ENCODE data around the gene GALNT10. TPM values are rescaled to one million over a fixed set of nuclear protein-coding genes. Genes with fewer than 3 reads are reported as not detected.

GALNT10 gene
- total and polyA plus RNA-seq, 5 donors = 3.4 to 21.7 (median 15.4) TPM

GRCh38 chr5:154390096-154390495, 199.6 kb downstream of the GALNT10 start:
- H3K4me3 ChIP-seq (ENCODE audit: low read length) = no peak overlapping the region
- ATAC-seq (no peak), DNase-seq (no peak)
- H3K27ac ChIP-seq (ENCODE audit: low read length) = no peak overlapping the region
- H3K9me3 ChIP-seq (ENCODE audit: control insufficient read depth, low read length) = no peaks in the 10 kb centered on the region
- H3K4me1 ChIP-seq (ENCODE audit: control insufficient read depth, insufficient read depth, low read length) = no peaks in the 10 kb centered on the region
- H3K27me3 ChIP-seq (ENCODE audit: control insufficient read depth, insufficient read depth) = no peaks in the 10 kb centered on the region
- WGBS = 82% methylated on average over 8 of the region's 8 CpGs
- intact Hi-C loops (cut with DNase I) = loop anchor here in 1 of 4 donors (10.0 kb wide), 1 partner anchor 405 kb away; no protein-coding TSS in a partner anchor

- no peak for DNase-seq
- intact Hi-C loops (cut with DNase I) = loop anchor here in 1 of 4 donors (10.0 kb wide), 1 partner anchor 406 kb away; no protein-coding TSS in a partner anchor
- Histone ChIP-seq H3K4me1 (ENCODE audit: control insufficient read depth, insufficient read depth, low read length) (no peaks in the 10 kb centered on the region), H3K27me3 (ENCODE audit: control insufficient read depth, insufficient read depth) (no peaks in the 10 kb centered on the region), H3K4me3 (ENCODE audit: low read length) (no peak overlapping the region), H3K27ac (ENCODE audit: low read length) (no peak overlapping the region), H3K9me3 (ENCODE audit: control insufficient read depth, low read length) (no peaks in the 10 kb centered on the region)
- WGBS = 86% methylated on average over 7 of the region's 7 CpGs
- ATAC-seq = no peak
Observed at GRCh38 chr5:154390746-154391359, 200.3 kb downstream of the GALNT10 start.

GRCh38 chr5:154391788-154392187, 201.3 kb downstream of the GALNT10 start:
- WGBS = 99% methylated on average over 2 of the region's 2 CpGs
- Histone ChIP-seq H3K4me1 (ENCODE audit: control insufficient read depth, insufficient read depth, low read length) (no peaks in the 10 kb centered on the region), H3K9me3 (ENCODE audit: control insufficient read depth, low read length) (no peaks in the 10 kb centered on the region), H3K27me3 (ENCODE audit: control insufficient read depth, insufficient read depth) (no peaks in the 10 kb centered on the region), H3K27ac (ENCODE audit: low read length) (no peak overlapping the region), H3K4me3 (ENCODE audit: low read length) (no peak overlapping the region)
- intact Hi-C loops (cut with DNase I) = loop anchor here in 1 of 4 donors (10.0 kb wide), 1 partner anchor 407 kb away; no protein-coding TSS in a partner anchor
- ATAC-seq = no peak
- no peak for DNase-seq

- ATAC-seq (no peak), DNase-seq (no peak)
- Histone ChIP-seq H3K9me3 (ENCODE audit: control insufficient read depth, low read length) (no peaks in the 10 kb centered on the region), H3K27me3 (ENCODE audit: control insufficient read depth, insufficient read depth) (no peaks in the 10 kb centered on the region), H3K4me3 (ENCODE audit: low read length) (no peak overlapping the region), H3K27ac (ENCODE audit: low read length) (no peak overlapping the region), H3K4me1 (ENCODE audit: control insufficient read depth, insufficient read depth, low read length) (no peaks in the 10 kb centered on the region)
- WGBS = 92% methylated on average over 3 of the region's 3 CpGs
- intact Hi-C loops (cut with DNase I) = loop anchor here in 1 of 4 donors (10.0 kb wide), 1 partner anchor 409 kb away; no protein-coding TSS in a partner anchor
Observed at GRCh38 chr5:154393850-154394249, 203.3 kb downstream of the GALNT10 start.

GRCh38 chr5:154394307-154394706, 203.8 kb downstream of the GALNT10 start:
- Histone ChIP-seq H3K4me1 (ENCODE audit: control insufficient read depth, insufficient read depth, low read length) (no peaks in the 10 kb centered on the region), H3K9me3 (ENCODE audit: control insufficient read depth, low read length) (no peaks in the 10 kb centered on the region), H3K4me3 (ENCODE audit: low read length) (no peak overlapping the region), H3K27me3 (ENCODE audit: control insufficient read depth, insufficient read depth) (no peaks in the 10 kb centered on the region), H3K27ac (ENCODE audit: low read length) (no peak overlapping the region)
- ATAC-seq = peak in 1 of 2 donors; percentile 35
- intact Hi-C loops (cut with DNase I) = loop anchor here in 1 of 4 donors (10.0 kb wide), 1 partner anchor 410 kb away; no protein-coding TSS in a partner anchor
- WGBS = 71% methylated on average over 5 of the region's 5 CpGs
- no peak for DNase-seq

- H3K4me1 ChIP-seq (ENCODE audit: control insufficient read depth, insufficient read depth, low read length) = no peaks in the 10 kb centered on the region
- intact Hi-C loops (cut with DNase I) = loop anchor here in 1 of 4 donors (10.0 kb wide), 1 partner anchor 411 kb away; no protein-coding TSS in a partner anchor
- no peaks in the 10 kb centered on the region for H3K27me3 ChIP-seq (ENCODE audit: control insufficient read depth, insufficient read depth)
- no peaks in the 10 kb centered on the region for H3K9me3 ChIP-seq (ENCODE audit: control insufficient read depth, low read length)
- no peak for DNase-seq
- WGBS = 77% methylated on average over 14 of the region's 14 CpGs
- no peak overlapping the region for H3K27ac ChIP-seq (ENCODE audit: low read length)
- no peak for ATAC-seq
- H3K4me3 ChIP-seq (ENCODE audit: low read length) = no peak overlapping the region
Observed at GRCh38 chr5:154395407-154396106, 205.0 kb downstream of the GALNT10 start.

- Histone ChIP-seq H3K4me1 (ENCODE audit: control insufficient read depth, insufficient read depth, low read length) (no peaks in the 10 kb centered on the region), H3K27me3 (ENCODE audit: control insufficient read depth, insufficient read depth) (no peaks in the 10 kb centered on the region), H3K27ac (ENCODE audit: low read length) (no peak overlapping the region), H3K4me3 (ENCODE audit: low read length) (no peak overlapping the region), H3K9me3 (ENCODE audit: control insufficient read depth, low read length) (no peaks in the 10 kb centered on the region)
- ATAC-seq (no peak), DNase-seq (no peak)
- WGBS = 77% methylated on average over 3 of the region's 3 CpGs
- intact Hi-C loops (cut with DNase I) = loop anchor here in 1 of 4 donors (10.0 kb wide), 1 partner anchor 411 kb away; no protein-coding TSS in a partner anchor
Observed at GRCh38 chr5:154396128-154396527, 205.6 kb downstream of the GALNT10 start.

GRCh38 chr5:154397652-154398406, 207.3 kb downstream of the GALNT10 start:
- no peaks in the 10 kb centered on the region for H3K9me3 ChIP-seq (ENCODE audit: control insufficient read depth, low read length)
- 43% methylated on average over 10 of the region's 10 CpGs for WGBS
- no peak overlapping the region for H3K27ac ChIP-seq (ENCODE audit: low read length)
- DNase-seq (peak in 1 of 3 donors; percentile 71), ATAC-seq (peak in 1 of 2 donors; percentile 41)
- H3K4me3 ChIP-seq (ENCODE audit: low read length) = no peak overlapping the region
- intact Hi-C loops (cut with DNase I) = loop anchor here in 1 of 4 donors (10.0 kb wide), 1 partner anchor 413 kb away; no protein-coding TSS in a partner anchor
- H3K4me1 ChIP-seq (ENCODE audit: control insufficient read depth, insufficient read depth, low read length) = no peaks in the 10 kb centered on the region
- H3K27me3 ChIP-seq (ENCODE audit: control insufficient read depth, insufficient read depth) = no peaks in the 10 kb centered on the region

GRCh38 chr5:154400678-154401077, 210.1 kb downstream of the GALNT10 start:
- 81% methylated on average over 3 of the region's 3 CpGs for WGBS
- intact Hi-C loops (cut with DNase I) = loop anchor here (5.0 to 10.0 kb wide), 8 partner anchors 206 to 426 kb away; partner anchors contain the start of gene GALNT10 (in 2 of the 4)
- no peak for ATAC-seq

GRCh38 chr5:154401355-154401754, 210.8 kb downstream of the GALNT10 start:
- intact Hi-C loops (cut with DNase I) = loop anchor here (5.0 to 10.0 kb wide), 8 partner anchors 207 to 427 kb away; partner anchors contain the start of gene GALNT10 (in 2 of the 4)
- no peak for ATAC-seq
- Histone ChIP-seq H3K4me1 (ENCODE audit: control insufficient read depth, insufficient read depth, low read length) (no peaks in the 10 kb centered on the region), H3K27ac (ENCODE audit: low read length) (no peak overlapping the region), H3K9me3 (ENCODE audit: control insufficient read depth, low read length) (no peaks in the 10 kb centered on the region), H3K27me3 (ENCODE audit: control insufficient read depth, insufficient read depth) (no peaks in the 10 kb centered on the region), H3K4me3 (ENCODE audit: low read length) (no peak overlapping the region)
- DNase-seq = no peak
- 85% methylated on average over 5 of the region's 5 CpGs for WGBS

More at GRCh38 chr5:154400678-154401077, 210.1 kb downstream of the GALNT10 start:
- Histone ChIP-seq H3K27me3 (ENCODE audit: control insufficient read depth, insufficient read depth) (no peaks in the 10 kb centered on the region), H3K4me3 (ENCODE audit: low read length) (no peak overlapping the region), H3K9me3 (ENCODE audit: control insufficient read depth, low read length) (no peaks in the 10 kb centered on the region), H3K4me1 (ENCODE audit: control insufficient read depth, insufficient read depth, low read length) (no peaks in the 10 kb centered on the region), H3K27ac (ENCODE audit: low read length) (no peak overlapping the region)
- no peak for DNase-seq
